Breast epithelium (tissue), 4 donors: ENCODE results near the gene CIBAR2. TPM values are rescaled to one million over a fixed set of nuclear protein-coding genes. Genes with fewer than 3 reads are reported as not detected.

Experiments used
- DNase-seq, 2 donors: peaks; one replicate each; pipeline ENCODE4 v3.0.0-alpha.2; 2019; ENCODE audit warnings: low spot score in 2 of 2
- H3K27ac ChIP-seq, 2 donors: fragments of 200-600 bp; sonication (generic) in 1 of 2; one replicate each; pipeline ENCODE4 v1.5.1; 2016 to 2019; ENCODE audit warnings: mild to moderate bottlenecking in 1 of 2
- H3K27me3 ChIP-seq, 2 donors: fragments of 200-600 bp; sonication (generic) in 1 of 2; one replicate each; pipeline versions ENCODE4 v1.5.1 to v1.6.0; 2017 to 2019; ENCODE audit warnings: control low read depth in 1 of 2, mild to moderate bottlenecking in 1 of 2
- H3K36me3 ChIP-seq: fragments of 200-600 bp; one replicate; pipeline ENCODE4 v1.5.1; 2019
- H3K4me1 ChIP-seq, 2 donors: fragments of 200-600 bp; sonication (generic); one replicate each; pipeline ENCODE4 v1.5.1; 2016 to 2019; ENCODE audit warnings: control low read depth in 1 of 2
- H3K4me3 ChIP-seq, 3 donors: fragments of 200-600 bp; sonication (generic); 1 replicate in 2 of 3; 2 replicates in 1 of 3; pipeline ENCODE4 v1.5.1; 2016 to 2019; ENCODE audit warnings: mild to moderate bottlenecking in 3 of 3, moderate library complexity in 2 of 3
- H3K9me3 ChIP-seq, 2 donors: fragments of 200-600 bp; sonication (generic) in 1 of 2; one replicate each; pipeline ENCODE4 v1.5.1; 2016 to 2019; ENCODE audit warnings: control low read depth in 1 of 2
- CTCF ChIP-seq, 3 donors: fragments of 450-650 bp; IDR thresholded peaks; one replicate each; pipeline ENCODE4 v1.5.1; 2016 to 2017; ENCODE audit warnings: antibody characterized with exemption in 3 of 3, mild to moderate bottlenecking in 3 of 3, moderate library complexity in 3 of 3
- POLR2A ChIP-seq: fragments of 450-650 bp; IDR thresholded peaks from one replicate; pipeline ENCODE4 v1.6.1; 2016; ENCODE audit warnings: antibody characterized with exemption, mild to moderate bottlenecking, moderate library complexity
- POLR2AphosphoS5 ChIP-seq, 3 donors: sonication (generic); formaldehyde crosslinking; IDR thresholded peaks; one replicate each; pipeline ENCODE4 v1.6.1; 2017; ENCODE audit warnings: antibody characterized with exemption in 3 of 3
- intact Hi-C: fragments of 100-400 bp; cut with DNase I; formaldehyde crosslinking; loops from one replicate; pipeline ENCODE4 v1.15.1; 2023; ENCODE audit warnings: low total_unique reads
- total RNA-seq, 3 donors: library from RNA; depleted of rRNA; stranded (reverse); fragments of >200 nt; gene quantifications; one replicate each; pipeline ENCODE4 v1.1.0, GENCODE V29; 2016

The CIBAR2 gene
- total RNA-seq, 3 donors from 2014 or later: not detected

- no peak for TF ChIP-seq CTCF (IDR thresholded peaks at IDR 0.05)
- TF ChIP-seq POLR2AphosphoS5 (IDR thresholded peaks at IDR 0.05): no peak
- no peak for TF ChIP-seq POLR2A
- Histone ChIP-seq H3K9me3 (no peaks in the 10 kb centered on the region), H3K27ac (peak overlapping the region; percentile 76 to 83), H3K36me3 (no peaks in the 10 kb centered on the region), H3K4me3 (peak overlapping the region; percentile 38 to 58 (median 47)), H3K27me3 (no peaks in the 10 kb centered on the region), H3K4me1 (no peaks in the 10 kb centered on the region)
- DNase-seq: no peak
- intact Hi-C loops: no loop called here
These were observed 24.5 kb upstream of the CIBAR2 start for GRCh38 chr16:85136702-85137322.

- Histone ChIP-seq H3K27ac (peak overlapping the region; percentile 76 to 83), H3K36me3 (no peaks in the 10 kb centered on the region), H3K4me1 (no peaks in the 10 kb centered on the region), H3K27me3 (no peaks in the 10 kb centered on the region), H3K4me3 (peak overlapping the region; percentile 0 to 17 (median 7)), H3K9me3 (no peaks in the 10 kb centered on the region)
- peak in 1 of 3 donors; percentile 8 for TF ChIP-seq POLR2AphosphoS5 (IDR thresholded peaks at IDR 0.05)
- no peak for TF ChIP-seq POLR2A
- TF ChIP-seq CTCF (IDR thresholded peaks at IDR 0.05): no peak
- DNase-seq: peak in 1 of 2 donors; percentile 43
- intact Hi-C loops: no loop called here
These were observed 24.0 kb upstream of the CIBAR2 start for GRCh38 chr16:85136213-85136701.

- no peak for DNase-seq
- no peak for TF ChIP-seq CTCF (IDR thresholded peaks at IDR 0.05)
- no peak for TF ChIP-seq POLR2A
- no peak for TF ChIP-seq POLR2AphosphoS5 (IDR thresholded peaks at IDR 0.05)
- Histone ChIP-seq H3K36me3 (no peaks in the 10 kb centered on the region), H3K4me1 (peaks cover 0 to 14% of the 10 kb centered on the region in 2 donors), H3K27ac (peak overlapping the region in 1 of 2 donors; percentile 83), H3K9me3 (no peaks in the 10 kb centered on the region), H3K4me3 (no peak overlapping the region), H3K27me3 (no peaks in the 10 kb centered on the region)
- intact Hi-C loops: no loop called here
These were observed 22.5 kb upstream of the CIBAR2 start for GRCh38 chr16:85134789-85135142.

- Histone ChIP-seq H3K9me3 (no peaks in the 10 kb centered on the region), H3K27ac (peak overlapping the region in 1 of 2 donors; percentile 83), H3K27me3 (no peaks in the 10 kb centered on the region), H3K4me3 (no peak overlapping the region), H3K4me1 (peaks cover 0 to 15% of the 10 kb centered on the region in 2 donors), H3K36me3 (no peaks in the 10 kb centered on the region)
- no peak for DNase-seq
- TF ChIP-seq POLR2AphosphoS5 (IDR thresholded peaks at IDR 0.05) (no peak), CTCF (IDR thresholded peaks at IDR 0.05) (no peak), POLR2A (no peak)
- intact Hi-C loops: no loop called here
These were observed 22.0 kb upstream of the CIBAR2 start for GRCh38 chr16:85134076-85134788.

GRCh38 chr16:85133290-85133599, 21.0 kb upstream of the CIBAR2 start:
- no peak for DNase-seq
- intact Hi-C loops: no loop called here
- no peak overlapping the region for H3K4me3 ChIP-seq
- no peaks in the 10 kb centered on the region for H3K36me3 ChIP-seq
- H3K27me3 ChIP-seq: no peaks in the 10 kb centered on the region
- peaks cover 0 to 15% of the 10 kb centered on the region in 2 donors for H3K4me1 ChIP-seq
- no peak for TF ChIP-seq POLR2A
- TF ChIP-seq CTCF (IDR thresholded peaks at IDR 0.05): no peak
- TF ChIP-seq POLR2AphosphoS5 (IDR thresholded peaks at IDR 0.05): no peak
- no peaks in the 10 kb centered on the region for H3K9me3 ChIP-seq
- no peak overlapping the region for H3K27ac ChIP-seq
